BLaER1 (cell line): ENCODE results near the gene PNCK.

Experiments
- H3K27ac ChIP-seq: shearing (Covaris generic); formaldehyde crosslinking; 2 replicates; pipeline ENCODE4 v1.8.1; 2022
- H3K27me3 ChIP-seq: shearing (Covaris generic); formaldehyde crosslinking; 2 replicates; pipeline ENCODE4 v1.8.1; 2022
- H3K36me3 ChIP-seq: shearing (Covaris generic); formaldehyde crosslinking; 2 replicates; pipeline ENCODE4 v1.8.1; 2022
- H3K4me1 ChIP-seq: shearing (Covaris generic); formaldehyde crosslinking; 2 replicates; pipeline ENCODE4 v1.8.1; 2022
- H3K4me2 ChIP-seq: shearing (Covaris generic); formaldehyde crosslinking; 2 replicates; pipeline ENCODE4 v1.8.1; 2022
- H3K4me3 ChIP-seq: shearing (Covaris generic); formaldehyde crosslinking; 2 replicates; pipeline ENCODE4 v1.8.1; 2022
- H3K9ac ChIP-seq: shearing (Covaris generic); formaldehyde crosslinking; 2 replicates; pipeline ENCODE4 v1.8.1; 2022
- H3K9me3 ChIP-seq: shearing (Covaris generic); formaldehyde crosslinking; 2 replicates; pipeline ENCODE4 v1.8.1; 2022
- H4K20me1 ChIP-seq: shearing (Covaris generic); formaldehyde crosslinking; 2 replicates; pipeline ENCODE4 v1.8.1; 2022
- Cebpa-rat ChIP-seq: shearing (Covaris generic); IDR thresholded peaks from 2 replicates; pipeline ENCODE4 v1.8.1; 2022

Gene PNCK

GRCh38 chrX:153640045-153640686 lies 33.4 kb downstream of the PNCK start:
- H3K27me3 ChIP-seq, result peaks cover 52% of the 10 kb centered on the region
- H3K27ac ChIP-seq, result peak overlapping the region; percentile 69
- peaks cover 16% of the 10 kb centered on the region; the same call in 1 of the 2 replicates for H3K9me3 ChIP-seq
- H3K36me3 ChIP-seq, result no peaks in the 10 kb centered on the region
- H3K4me2 ChIP-seq, result peak overlapping the region; percentile 80
- 0 out of 2 replicates have a peak overlapping the region, but pooled peaks have one; percentile 7 for H3K9ac ChIP-seq
- peaks cover 28% of the 10 kb centered on the region for H4K20me1 ChIP-seq
- TF ChIP-seq Cebpa-rat, result no peak
- peaks cover 79% of the 10 kb centered on the region for H3K4me1 ChIP-seq
- 0 out of 2 replicates have a peak overlapping the region, but pooled peaks have one; percentile 23 for H3K4me3 ChIP-seq

GRCh38 chrX:153639177-153640044 lies 34.2 kb downstream of the PNCK start:
- peak overlapping the region; percentile 80 for H3K4me2 ChIP-seq
- peaks cover 79% of the 10 kb centered on the region for H3K4me1 ChIP-seq

GRCh38 chrX:153638436-153639176 lies 35.0 kb downstream of the PNCK start:
- no peaks in the 10 kb centered on the region for H3K36me3 ChIP-seq
- H3K4me2 ChIP-seq, result peak overlapping the region; percentile 80
- H3K4me3 ChIP-seq, result no peak overlapping the region
- H3K27ac ChIP-seq, result no peak overlapping the region
- H3K9me3 ChIP-seq, result peaks cover 10% of the 10 kb centered on the region; the same call in 1 of the 2 replicates
- peaks cover 76% of the 10 kb centered on the region for H3K4me1 ChIP-seq
- peaks cover 52% of the 10 kb centered on the region for H3K27me3 ChIP-seq
- peaks cover 19% of the 10 kb centered on the region; the same call in 1 of the 2 replicates for H4K20me1 ChIP-seq
- no peak overlapping the region for H3K9ac ChIP-seq
- no peak for TF ChIP-seq Cebpa-rat

More at GRCh38 chrX:153639177-153640044, 34.2 kb downstream of the PNCK start:
- TF ChIP-seq Cebpa-rat, result no peak
- Histone ChIP-seq H3K9ac (no peak overlapping the region), H3K36me3 (no peaks in the 10 kb centered on the region), H3K27ac (peak overlapping the region; percentile 69), H3K9me3 (peaks cover 14% of the 10 kb centered on the region; the same call in 1 of the 2 replicates), H4K20me1 (peaks cover 20% of the 10 kb centered on the region), H3K4me3 (0 out of 2 replicates have a peak overlapping the region, but pooled peaks have one; percentile 2), H3K27me3 (peaks cover 52% of the 10 kb centered on the region)

GRCh38 chrX:153638041-153638371 lies 35.6 kb downstream of the PNCK start:
- H3K4me1 ChIP-seq, result peaks cover 71% of the 10 kb centered on the region
- no peak for TF ChIP-seq Cebpa-rat
- H3K4me3 ChIP-seq, result no peak overlapping the region
- peak overlapping the region; percentile 80 for H3K4me2 ChIP-seq
- peaks cover 51% of the 10 kb centered on the region for H3K27me3 ChIP-seq
- no peaks in the 10 kb centered on the region for H3K36me3 ChIP-seq
- peaks cover 19% of the 10 kb centered on the region; the same call in 1 of the 2 replicates for H4K20me1 ChIP-seq
- peaks cover 4% of the 10 kb centered on the region; the same call in 1 of the 2 replicates for H3K9me3 ChIP-seq
- H3K9ac ChIP-seq, result no peak overlapping the region
- H3K27ac ChIP-seq, result no peak overlapping the region

GRCh38 chrX:153637121-153638040 lies 36.2 kb downstream of the PNCK start:
- Histone ChIP-seq H3K4me3 (no peak overlapping the region), H4K20me1 (peaks cover 19% of the 10 kb centered on the region; the same call in 1 of the 2 replicates), H3K9ac (no peak overlapping the region), H3K36me3 (no peaks in the 10 kb centered on the region), H3K4me2 (peak overlapping the region; percentile 80), H3K9me3 (0 out of 2 replicates have a peak, but pooled peaks cover 4% of the 10 kb centered on the region), H3K27me3 (peaks cover 52% of the 10 kb centered on the region), H3K27ac (no peak overlapping the region), H3K4me1 (peaks cover 67% of the 10 kb centered on the region)
- TF ChIP-seq Cebpa-rat, result no peak

GRCh38 chrX:153636716-153637115 lies 36.9 kb downstream of the PNCK start:
- Histone ChIP-seq H3K36me3 (no peaks in the 10 kb centered on the region), H3K4me2 (peak overlapping the region; percentile 80), H3K4me1 (peaks cover 64% of the 10 kb centered on the region), H3K9me3 (peaks cover 11% of the 10 kb centered on the region), H3K27ac (no peak overlapping the region; the same call in 1 of the 2 replicates), H3K9ac (no peak overlapping the region), H3K27me3 (peaks cover 59% of the 10 kb centered on the region), H3K4me3 (no peak overlapping the region), H4K20me1 (peaks cover 19% of the 10 kb centered on the region; the same call in 1 of the 2 replicates)
- no peak for TF ChIP-seq Cebpa-rat

- Histone ChIP-seq H3K4me2 (peak overlapping the region; percentile 80), H3K9ac (no peak overlapping the region), H3K27ac (no peak overlapping the region; the same call in 1 of the 2 replicates), H4K20me1 (peaks cover 19% of the 10 kb centered on the region; the same call in 1 of the 2 replicates), H3K27me3 (peaks cover 66% of the 10 kb centered on the region), H3K4me1 (peaks cover 57% of the 10 kb centered on the region), H3K4me3 (no peak overlapping the region), H3K9me3 (peaks cover 18% of the 10 kb centered on the region), H3K36me3 (no peaks in the 10 kb centered on the region)
- TF ChIP-seq Cebpa-rat, result no peak
Observed at GRCh38 chrX:153635788-153636668, 37.6 kb downstream of the PNCK start.

- peak overlapping the region; percentile 80; the same call in 1 of the 2 replicates for H3K4me2 ChIP-seq
Observed at GRCh38 chrX:153635388-153635787, 38.2 kb downstream of the PNCK start.

More at GRCh38 chrX:153635388-153635787, 38.2 kb downstream of the PNCK start:
- H3K27ac ChIP-seq, result no peak overlapping the region
- peaks cover 51% of the 10 kb centered on the region for H3K4me1 ChIP-seq
- H3K9me3 ChIP-seq, result peaks cover 18% of the 10 kb centered on the region
- TF ChIP-seq Cebpa-rat, result no peak
- H3K36me3 ChIP-seq, result no peaks in the 10 kb centered on the region
- no peak overlapping the region for H3K4me3 ChIP-seq
- H3K9ac ChIP-seq, result no peak overlapping the region
- peaks cover 72% of the 10 kb centered on the region for H3K27me3 ChIP-seq
- H4K20me1 ChIP-seq, result peaks cover 19% of the 10 kb centered on the region; the same call in 1 of the 2 replicates
